Neural cell (in vitro differentiated cells): ENCODE data around the gene IL22. TPM values are rescaled to one million over a fixed set of nuclear protein-coding genes. Genes with fewer than 3 reads are reported as not detected.

Source experiments
- H2AFZ ChIP-seq: fragments of 200-600, 300-800 bp; sonication (generic), shearing (Covaris generic); 2 replicates; pipeline ENCODE4 v1.6.0; 2014; ENCODE audit warnings: low read depth, mild to moderate bottlenecking, antibody characterized with exemption, low read length, moderate library complexity
- H3F3A ChIP-seq: fragments of 200-600 bp; shearing (Covaris generic); 2 replicates; pipeline ENCODE4 v1.6.1; 2016; ENCODE audit warnings: mild to moderate bottlenecking, moderate library complexity, mixed read lengths, antibody characterized with exemption, low read length; ENCODE audit not compliant: insufficient read depth, poor library complexity, severe bottlenecking
- H3K27ac ChIP-seq: fragments of 200-600, 300-800 bp; sonication (generic), shearing (Covaris generic); 2 replicates; pipeline ENCODE4 v1.5.1; 2014; ENCODE audit warnings: mild to moderate bottlenecking, low read length, moderate library complexity
- H3K27me3 ChIP-seq: fragments of 300-800, 200-600 bp; sonication (generic), shearing (Covaris generic); 2 replicates; pipeline ENCODE4 v1.6.0; 2014; ENCODE audit warnings: mild to moderate bottlenecking, low read depth, low read length, moderate library complexity; ENCODE audit not compliant: insufficient read depth
- H3K36me3 ChIP-seq: fragments of 300-800, 200-600 bp; sonication (generic), shearing (Covaris generic); 2 replicates; pipeline ENCODE4 v1.5.1; 2014; ENCODE audit warnings: mild to moderate bottlenecking, antibody characterized with exemption, low read length, moderate library complexity; ENCODE audit not compliant: insufficient read depth
- H3K4me2 ChIP-seq: fragments of 300-800, 200-600 bp; sonication (generic), shearing (Covaris generic); 2 replicates; pipeline ENCODE4 v1.6.0; 2014; ENCODE audit warnings: mild to moderate bottlenecking, low read length
- H3K4me3 ChIP-seq: fragments of 300-800, 200-600 bp; sonication (generic), shearing (Covaris generic); 2 replicates; pipeline ENCODE4 v1.5.1; 2014; ENCODE audit warnings: mild to moderate bottlenecking, low read length, moderate library complexity
- H3K79me2 ChIP-seq: fragments of 200-600 bp; shearing (Covaris generic); replicated peaks from 2 replicates; pipeline ENCODE4 v1.6.0; 2014; ENCODE audit warnings: mild to moderate bottlenecking, low read length, moderate library complexity; ENCODE audit not compliant: insufficient read depth
- H3K9ac ChIP-seq: fragments of 300-800, 200-600 bp; sonication (generic), shearing (Covaris generic); 2 replicates; pipeline ENCODE4 v1.6.1; 2016; ENCODE audit warnings: mild to moderate bottlenecking, low read length, mixed read lengths
- H3K9me2 ChIP-seq: fragments of 200-600 bp; shearing (Covaris generic); 2 replicates; pipeline ENCODE4 v1.6.1; 2016; ENCODE audit warnings: mild to moderate bottlenecking, low read length, mixed read lengths; ENCODE audit not compliant: insufficient read depth
- H3K9me3 ChIP-seq: fragments of 200-600, 300-800 bp; sonication (generic), shearing (Covaris generic); 2 replicates; pipeline ENCODE4 v1.6.1; 2016; ENCODE audit warnings: mild to moderate bottlenecking, mixed run types, low read length, moderate library complexity, mixed read lengths
- H4K20me1 ChIP-seq: fragments of 200-600 bp; shearing (Covaris generic); 2 replicates; pipeline ENCODE4 v1.6.1; 2016; ENCODE audit warnings: mild to moderate bottlenecking, mixed run types; ENCODE audit not compliant: insufficient read depth
- EP300 ChIP-seq: fragments of 450-650 bp; conservative IDR thresholded peaks from 2 replicates; pipeline ENCODE4 v1.6.1; 2014; ENCODE audit warnings: antibody characterized with exemption, mild to moderate bottlenecking, moderate library complexity; ENCODE audit not compliant: poor library complexity, severe bottlenecking
- EZH2 ChIP-seq: fragments of 200-600, 300-800 bp; shearing (Covaris generic), sonication (generic); IDR thresholded peaks from 2 replicates; pipeline ENCODE4 v1.6.1; 2014; ENCODE audit warnings: antibody characterized with exemption, low read length, borderline replicate concordance, mild to moderate bottlenecking; ENCODE audit not compliant: insufficient read depth, poor library complexity, severe bottlenecking
- MXI1 ChIP-seq: fragments of 450-650 bp; conservative IDR thresholded peaks from 2 replicates; pipeline ENCODE4 v1.6.1; 2014; ENCODE audit warnings: antibody characterized with exemption, mild to moderate bottlenecking; ENCODE audit not compliant: poor library complexity, severe bottlenecking
- POLR2AphosphoS5 ChIP-seq: IDR thresholded peaks from 2 replicates; pipeline ENCODE4 v1.6.1; 2012
- RAD21 ChIP-seq: fragments of 450-650 bp; conservative IDR thresholded peaks from 2 replicates; pipeline ENCODE4 v1.6.1; 2014; ENCODE audit warnings: antibody characterized with exemption, mild to moderate bottlenecking, moderate library complexity
- SMC3 ChIP-seq: fragments of 450-650 bp; conservative IDR thresholded peaks from 2 replicates; pipeline ENCODE4 v1.6.1; 2014; ENCODE audit warnings: antibody characterized with exemption, mild to moderate bottlenecking, moderate library complexity; ENCODE audit not compliant: poor library complexity
- TAF1 ChIP-seq: IDR thresholded peaks from 2 replicates; pipeline ENCODE4 v1.6.1; 2012; ENCODE audit warnings: low read depth
- polyA plus RNA-seq: library from polyadenylated mRNA; depleted of rRNA; stranded (reverse); fragments of >200 nt; gene quantifications from 2 replicates; pipeline ENCODE4 v1.2.3, GENCODE V29; 2014
- TF ChIP-seq, protein P1 (sequence below): fragments of 450-650 bp; IDR thresholded peaks from 2 replicates; pipeline ENCODE4 v1.5.1; 2014; ENCODE audit warnings: antibody characterized with exemption, mild to moderate bottlenecking, moderate library complexity; ENCODE audit not compliant: poor library complexity, severe bottlenecking
- TF ChIP-seq, protein P2 (sequence below): IDR thresholded peaks from 2 replicates; pipeline ENCODE4 v1.6.1; 2012; ENCODE audit warnings: borderline replicate concordance

The IL22 gene
- polyA plus RNA-seq, 1 donor from 2014 or later = not detected

DNA sequence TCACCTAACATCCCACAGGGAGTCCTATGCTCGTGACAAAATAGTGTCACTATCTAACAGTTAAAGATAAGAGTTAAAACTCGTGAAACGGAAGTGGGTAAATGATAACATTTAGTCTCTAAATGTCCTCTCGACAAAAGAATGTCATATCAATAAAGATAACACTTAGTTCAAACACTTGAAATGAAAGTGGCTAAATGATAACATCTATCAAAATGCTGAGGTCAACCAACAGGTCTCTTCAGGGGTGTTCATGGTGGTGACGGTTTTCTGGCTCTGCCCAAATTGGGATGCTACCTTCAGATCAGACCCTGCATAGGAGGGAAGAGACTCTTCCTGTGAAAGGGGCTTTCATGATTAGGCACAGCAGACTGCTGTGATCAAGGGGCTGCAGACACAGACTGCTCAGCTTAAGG, 49.9 kb downstream of the IL22 start:
- H3K4me2 ChIP-seq = no peak overlapping the region
- H3K27me3 ChIP-seq = no peaks in the 10 kb centered on the region
- H3K79me2 ChIP-seq = no peaks in the 10 kb centered on the region
- no peak overlapping the region for H3K4me3 ChIP-seq
- H3K9ac ChIP-seq = no peak overlapping the region
- TF ChIP-seq, protein P1, sequence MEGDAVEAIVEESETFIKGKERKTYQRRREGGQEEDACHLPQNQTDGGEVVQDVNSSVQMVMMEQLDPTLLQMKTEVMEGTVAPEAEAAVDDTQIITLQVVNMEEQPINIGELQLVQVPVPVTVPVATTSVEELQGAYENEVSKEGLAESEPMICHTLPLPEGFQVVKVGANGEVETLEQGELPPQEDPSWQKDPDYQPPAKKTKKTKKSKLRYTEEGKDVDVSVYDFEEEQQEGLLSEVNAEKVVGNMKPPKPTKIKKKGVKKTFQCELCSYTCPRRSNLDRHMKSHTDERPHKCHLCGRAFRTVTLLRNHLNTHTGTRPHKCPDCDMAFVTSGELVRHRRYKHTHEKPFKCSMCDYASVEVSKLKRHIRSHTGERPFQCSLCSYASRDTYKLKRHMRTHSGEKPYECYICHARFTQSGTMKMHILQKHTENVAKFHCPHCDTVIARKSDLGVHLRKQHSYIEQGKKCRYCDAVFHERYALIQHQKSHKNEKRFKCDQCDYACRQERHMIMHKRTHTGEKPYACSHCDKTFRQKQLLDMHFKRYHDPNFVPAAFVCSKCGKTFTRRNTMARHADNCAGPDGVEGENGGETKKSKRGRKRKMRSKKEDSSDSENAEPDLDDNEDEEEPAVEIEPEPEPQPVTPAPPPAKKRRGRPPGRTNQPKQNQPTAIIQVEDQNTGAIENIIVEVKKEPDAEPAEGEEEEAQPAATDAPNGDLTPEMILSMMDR = no peak
- TF ChIP-seq, protein P2, sequence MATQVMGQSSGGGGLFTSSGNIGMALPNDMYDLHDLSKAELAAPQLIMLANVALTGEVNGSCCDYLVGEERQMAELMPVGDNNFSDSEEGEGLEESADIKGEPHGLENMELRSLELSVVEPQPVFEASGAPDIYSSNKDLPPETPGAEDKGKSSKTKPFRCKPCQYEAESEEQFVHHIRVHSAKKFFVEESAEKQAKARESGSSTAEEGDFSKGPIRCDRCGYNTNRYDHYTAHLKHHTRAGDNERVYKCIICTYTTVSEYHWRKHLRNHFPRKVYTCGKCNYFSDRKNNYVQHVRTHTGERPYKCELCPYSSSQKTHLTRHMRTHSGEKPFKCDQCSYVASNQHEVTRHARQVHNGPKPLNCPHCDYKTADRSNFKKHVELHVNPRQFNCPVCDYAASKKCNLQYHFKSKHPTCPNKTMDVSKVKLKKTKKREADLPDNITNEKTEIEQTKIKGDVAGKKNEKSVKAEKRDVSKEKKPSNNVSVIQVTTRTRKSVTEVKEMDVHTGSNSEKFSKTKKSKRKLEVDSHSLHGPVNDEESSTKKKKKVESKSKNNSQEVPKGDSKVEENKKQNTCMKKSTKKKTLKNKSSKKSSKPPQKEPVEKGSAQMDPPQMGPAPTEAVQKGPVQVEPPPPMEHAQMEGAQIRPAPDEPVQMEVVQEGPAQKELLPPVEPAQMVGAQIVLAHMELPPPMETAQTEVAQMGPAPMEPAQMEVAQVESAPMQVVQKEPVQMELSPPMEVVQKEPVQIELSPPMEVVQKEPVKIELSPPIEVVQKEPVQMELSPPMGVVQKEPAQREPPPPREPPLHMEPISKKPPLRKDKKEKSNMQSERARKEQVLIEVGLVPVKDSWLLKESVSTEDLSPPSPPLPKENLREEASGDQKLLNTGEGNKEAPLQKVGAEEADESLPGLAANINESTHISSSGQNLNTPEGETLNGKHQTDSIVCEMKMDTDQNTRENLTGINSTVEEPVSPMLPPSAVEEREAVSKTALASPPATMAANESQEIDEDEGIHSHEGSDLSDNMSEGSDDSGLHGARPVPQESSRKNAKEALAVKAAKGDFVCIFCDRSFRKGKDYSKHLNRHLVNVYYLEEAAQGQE = no peak
- TF ChIP-seq SMC3 (no peak), EP300 (no peak), POLR2AphosphoS5 (no peak), MXI1 (no peak), EZH2 (no peak), TAF1 (no peak), RAD21 (no peak)
- H2AFZ ChIP-seq = no peak overlapping the region
- H3F3A ChIP-seq = no peaks in the 10 kb centered on the region
- no peaks in the 10 kb centered on the region for H4K20me1 ChIP-seq
- no peak overlapping the region for H3K27ac ChIP-seq
- H3K36me3 ChIP-seq = no peaks in the 10 kb centered on the region
- no peaks in the 10 kb centered on the region for H3K9me2 ChIP-seq
- H3K9me3 ChIP-seq = no peaks in the 10 kb centered on the region

DNA sequence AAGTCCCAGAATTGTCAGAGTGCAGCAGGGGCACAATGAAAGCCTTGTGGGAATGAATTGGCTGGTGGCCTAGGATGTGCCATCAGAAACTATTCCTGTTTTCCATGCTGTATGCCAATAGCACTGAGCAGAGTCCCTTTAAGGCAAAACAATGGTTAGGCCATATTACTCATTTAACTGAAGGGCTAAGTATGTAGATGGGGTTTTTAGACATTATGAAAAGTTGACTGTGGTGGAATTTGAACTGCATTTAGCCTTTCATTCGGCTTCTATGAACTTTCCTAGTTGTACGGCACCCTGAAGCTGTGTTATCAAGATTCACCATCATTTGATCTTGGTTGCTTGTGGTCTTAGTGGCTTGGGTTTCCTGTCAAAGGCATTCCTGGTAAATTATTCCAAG, 52.5 kb downstream of the IL22 start:
- H2AFZ ChIP-seq = no peak overlapping the region
- no peak for TF ChIP-seq EP300
- TF ChIP-seq, protein P2 = no peak
- TF ChIP-seq SMC3 = no peak
- no peak for TF ChIP-seq POLR2AphosphoS5
- no peak for TF ChIP-seq TAF1
- TF ChIP-seq, protein P1 = no peak
- TF ChIP-seq EZH2 = no peak
- TF ChIP-seq MXI1 = no peak
- TF ChIP-seq RAD21 = no peak
- no peaks in the 10 kb centered on the region for H3K36me3 ChIP-seq
- no peaks in the 10 kb centered on the region for H3K9me3 ChIP-seq
- H3K27ac ChIP-seq = no peak overlapping the region
- no peak overlapping the region for H3K4me3 ChIP-seq
- no peaks in the 10 kb centered on the region for H4K20me1 ChIP-seq
- no peak overlapping the region for H3K4me2 ChIP-seq
- H3K9ac ChIP-seq = no peak overlapping the region
- no peaks in the 10 kb centered on the region for H3F3A ChIP-seq
- H3K79me2 ChIP-seq = no peaks in the 10 kb centered on the region
- no peaks in the 10 kb centered on the region for H3K27me3 ChIP-seq
- H3K9me2 ChIP-seq = no peaks in the 10 kb centered on the region
